HG03039 (cell line): ENCODE results near the gene CCDC183.
A peak's percentile ranks its signal among the peaks of the same experiment; 100 is the strongest.
"Not testable (repeated sequence)": the region's sequence is repeated elsewhere in the genome, so short reads cannot be mapped to it uniquely, and the experiment has no call there.

Source experiments
- ATAC-seq: cut with Tn5 transposase; IDR thresholded peaks from one replicate; pipeline ENCODE4 v1.9.1; 2021; ENCODE audit warnings: mild to moderate bottlenecking, moderate library complexity; ENCODE audit not compliant: unreplicated experiment

CCDC183 gene

GRCh38 chr9:136784249-136784996 lies 11.7 kb upstream of the CCDC183 start:
- ATAC-seq: no peak

- no peak for ATAC-seq
These were observed 11.2 kb upstream of the CCDC183 start for GRCh38 chr9:136784997-136785361.

DNA sequence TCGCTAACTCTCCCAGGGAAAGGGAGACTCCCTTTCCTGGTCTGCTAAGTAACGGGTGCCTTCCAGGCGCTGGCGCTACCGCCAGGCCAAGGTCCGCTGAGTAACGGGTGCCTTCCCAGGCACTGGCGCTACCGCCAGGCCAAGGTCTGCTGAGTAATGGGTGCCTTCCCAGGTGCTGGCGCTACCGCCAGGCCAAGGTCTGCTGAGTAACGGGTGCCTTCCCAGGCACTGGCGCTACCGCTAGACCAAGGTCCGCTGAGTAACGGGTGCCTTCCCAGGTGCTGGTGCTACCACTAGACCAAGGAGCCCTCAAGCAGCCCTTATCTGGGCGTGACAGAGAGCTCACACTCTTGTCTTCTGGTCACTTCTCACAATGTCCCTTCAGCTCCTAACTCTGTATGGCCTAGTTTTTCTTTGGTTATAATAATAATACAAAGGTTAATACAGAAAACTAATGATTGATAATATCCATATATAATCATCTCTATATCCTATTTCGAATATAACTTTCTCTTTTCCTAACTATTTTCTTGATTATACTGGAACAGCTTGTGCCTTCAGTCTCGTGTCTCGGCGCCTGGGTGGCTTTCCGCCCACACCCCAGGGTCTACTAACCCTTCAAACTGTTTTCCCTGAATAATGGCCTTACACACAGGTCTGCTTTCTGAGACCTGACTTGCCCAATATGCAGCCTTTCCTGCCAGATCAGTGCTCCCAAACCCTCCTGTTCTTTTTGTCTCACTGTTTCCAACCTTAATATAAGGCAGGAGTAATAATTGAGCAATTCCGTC lies 10.4 kb upstream of the CCDC183 start:
- ATAC-seq: not testable (repeated sequence)

- ATAC-seq: no peak
These were observed 9.7 kb upstream of the CCDC183 start for GRCh38 chr9:136786451-136786850.

GRCh38 chr9:136786983-136787382 lies 9.2 kb upstream of the CCDC183 start:
- not testable (repeated sequence) for ATAC-seq

- ATAC-seq: no peak
These were observed 8.3 kb upstream of the CCDC183 start for GRCh38 chr9:136787690-136788400.

GRCh38 chr9:136788644-136789522 lies 7.3 kb upstream of the CCDC183 start:
- ATAC-seq: not testable (repeated sequence)

- no peak for ATAC-seq
These were observed 6.6 kb upstream of the CCDC183 start for GRCh38 chr9:136789523-136789937.

- peak; percentile 74 for ATAC-seq
These were observed 5.3 kb upstream of the CCDC183 start, which contains the start of gene TMEM141 for GRCh38 chr9:136790640-136791515. Gene TMEM141, plus strand, starts transcription at chr9:136791344. Its CDS starts 27 bp downstream, at chr9:136791371.

DNA sequence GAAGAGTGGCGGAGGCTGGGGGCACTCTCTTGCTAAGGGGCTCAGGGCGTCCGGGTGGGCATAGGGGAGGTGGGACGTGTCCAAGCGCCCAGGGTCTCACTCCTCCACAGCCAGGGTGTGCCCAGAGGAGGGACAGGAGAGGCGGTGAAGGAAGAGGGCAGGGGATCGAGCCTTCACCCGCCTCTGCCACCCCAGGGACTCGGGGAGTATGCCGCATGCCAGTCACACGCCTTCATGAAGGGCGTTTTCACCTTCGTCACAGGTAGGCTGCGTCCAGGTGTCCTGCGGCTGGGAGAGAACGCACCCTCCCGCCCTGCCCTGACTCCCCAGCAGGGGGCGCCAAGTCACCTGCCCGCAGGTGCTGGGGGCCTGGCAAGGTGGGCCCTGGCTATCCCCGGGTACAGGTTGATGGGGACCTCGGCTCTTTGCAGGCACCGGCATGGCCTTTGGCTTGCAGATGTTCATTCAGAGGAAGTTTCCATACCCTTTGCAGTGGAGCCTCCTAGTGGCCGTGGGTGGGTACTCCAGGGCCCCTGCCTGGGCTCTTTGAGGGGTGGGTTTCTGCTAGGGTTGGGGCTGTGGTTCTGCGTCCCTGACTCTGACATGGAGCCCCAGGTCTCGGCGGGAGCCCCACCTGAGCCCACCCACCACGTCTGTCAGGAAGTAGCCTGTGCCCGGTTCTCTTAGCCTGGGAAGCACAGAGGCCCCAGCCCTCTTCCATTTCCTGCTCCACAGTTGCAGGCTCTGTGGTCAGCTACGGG lies 4.4 kb upstream of the CCDC183 start:
- ATAC-seq: no peak

- no peak for ATAC-seq
These were observed 3.6 kb upstream of the CCDC183 start for GRCh38 chr9:136792321-136793085.

GRCh38 chr9:136793086-136793946 lies 2.8 kb upstream of the CCDC183 start:
- ATAC-seq: no peak

- no peak for ATAC-seq
These were observed 1.7 kb upstream of the CCDC183 start for GRCh38 chr9:136794281-136794999.

- ATAC-seq: no peak
These were observed 1.2 kb upstream of the CCDC183 start for GRCh38 chr9:136795000-136795348.

DNA sequence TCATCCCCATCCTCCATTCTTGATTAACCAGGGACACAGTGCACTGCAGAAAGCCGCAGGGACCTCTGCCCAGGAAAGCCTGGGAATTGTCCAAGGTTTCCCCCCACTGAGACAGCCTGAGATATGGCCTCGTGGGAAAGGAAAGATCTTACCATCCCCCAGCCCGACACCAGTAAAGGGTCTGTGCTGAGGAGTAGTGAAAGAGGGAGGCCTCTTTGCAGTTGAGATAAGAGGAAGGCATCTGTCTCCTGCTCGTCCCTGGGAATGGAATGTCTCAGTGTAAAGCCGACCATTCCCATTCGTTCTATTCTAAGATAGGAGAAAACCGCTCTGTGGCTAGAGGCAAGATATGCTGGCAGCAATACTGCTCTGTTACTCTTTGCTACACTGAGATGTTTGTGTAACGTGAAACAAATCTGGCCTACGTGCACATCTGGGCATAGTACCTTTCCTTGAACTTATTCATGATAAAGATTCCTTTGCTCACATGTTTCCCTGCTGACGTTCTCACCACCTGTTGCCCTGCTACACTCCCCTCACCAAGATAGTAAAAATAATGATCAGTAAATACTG lies 723 bp downstream of the CCDC183 start:
- not testable (repeated sequence) for ATAC-seq

GRCh38 chr9:136798708-136799078 lies 2.6 kb downstream of the CCDC183 start:
- ATAC-seq: no peak
